GM12878 (cell line): ENCODE data around the gene BEGAIN. TPM values are rescaled to one million over a fixed set of nuclear protein-coding genes. Genes with fewer than 3 reads are reported as not detected.

Experiments used
- ATAC-seq: fragments of 200-7000 bp; cut with Tn5 transposase; 3 replicates; pipeline ENCODE4 v1.9.1; 2020; ENCODE audit warnings: mild to moderate bottlenecking, moderate library complexity
- BruUV-seq: library from RNA; stranded (reverse); fragments of 400-500 nt; replicated peaks from 2 replicates; lab custom pipeline; 2021; lab: Mats Ljungman, UMichigan
- CTCF ChIA-PET: fragments of 300-600 bp; sonication (Branson Sonifier 250); formaldehyde crosslinking; extraction: SDS; loops from one replicate; lab custom pipeline; 2021; ENCODE audit warnings: inconsistent platforms; lab: Yijun Ruan, JAX
- POLR2A ChIA-PET: fragments of 350-600 bp; formaldehyde crosslinking; extraction: SDS; loops from one replicate; lab custom pipeline; 2021; ENCODE audit warnings: inconsistent platforms; lab: Charles Lee
- RAD21 ChIA-PET: fragments of 300-600 bp; sonication (Branson Sonifier 250); formaldehyde crosslinking; loops from one replicate; lab custom pipeline; 2023; ENCODE audit warnings: antibody characterized with exemption; ENCODE audit not compliant: unreplicated experiment; lab: Charles Lee
- SMC1A ChIA-PET: fragments of 300-600 bp; sonication (Branson Sonifier 250); formaldehyde crosslinking; loops from one replicate; lab custom pipeline; 2023; ENCODE audit not compliant: unreplicated experiment, uncharacterized antibody; lab: Charles Lee
- DNase-seq: peaks from one replicate; pipeline ENCODE4 v3.0.0-alpha.2; 2011; ENCODE audit warnings: low read depth, low spot score
- FAIRE-seq: peaks from 3 replicates; lab custom pipeline; 2011; peaks lifted over from hg19 to GRCh38; lab: Jason Lieb, UNC
- H2AFZ ChIP-seq: 2 replicates; pipeline ENCODE4 v1.6.0; 2011; ENCODE audit warnings: low read depth, low read length, control low read depth; ENCODE audit not compliant: control insufficient read depth
- H3K27ac ChIP-seq: 2 replicates; pipeline ENCODE4 v1.5.1; 2011; ENCODE audit warnings: control low read depth; ENCODE audit not compliant: control insufficient read depth, insufficient read depth
- H3K27me3 ChIP-seq, 2 experiments: replicated peaks in 1 of 2; 2 replicates each; pipeline versions ENCODE4 v1.6.0 to v1.6.1; 2011; ENCODE audit warnings: low read length in 1 of 2; ENCODE audit not compliant: control insufficient read depth in 2 of 2, insufficient read depth in 2 of 2
- H3K36me3 ChIP-seq, 2 experiments: 2 replicates each; pipeline ENCODE4 v1.5.1; 2011; ENCODE audit warnings: low read length in 1 of 2; ENCODE audit not compliant: control insufficient read depth in 2 of 2, insufficient read depth in 2 of 2
- H3K4me1 ChIP-seq: 2 replicates; pipeline ENCODE4 v1.6.1; 2011; ENCODE audit warnings: mild to moderate bottlenecking, low read length, moderate library complexity, mixed read lengths; ENCODE audit not compliant: control insufficient read depth, insufficient read depth
- H3K4me2 ChIP-seq: 2 replicates; pipeline ENCODE4 v1.6.0; 2011; ENCODE audit warnings: control low read depth; ENCODE audit not compliant: control insufficient read depth, insufficient read depth
- H3K4me3 ChIP-seq: fragments of 200-600 bp; sonication (generic); 2 replicates; pipeline ENCODE4 v1.5.1; 2016
- H3K79me2 ChIP-seq: 2 replicates; pipeline ENCODE4 v1.6.0; 2011; ENCODE audit warnings: low read length; ENCODE audit not compliant: control insufficient read depth, insufficient read depth
- H3K9ac ChIP-seq: 2 replicates; pipeline ENCODE4 v1.8.0; 2011; ENCODE audit warnings: low read length, control low read depth, mixed read lengths; ENCODE audit not compliant: control insufficient read depth, insufficient read depth
- H3K9me3 ChIP-seq: replicated peaks from 3 replicates; pipeline ENCODE4 v1.5.1; 2011; ENCODE audit warnings: mild to moderate bottlenecking, low read length; ENCODE audit not compliant: control insufficient read depth, insufficient read depth
- H4K20me1 ChIP-seq: 2 replicates; pipeline ENCODE4 v1.6.0; 2011; ENCODE audit not compliant: control insufficient read depth, insufficient read depth
- ASH2L ChIP-seq: fragments of 300-600, 200-600 bp; sonication (generic); IDR thresholded peaks from 2 replicates; pipeline ENCODE4 v1.6.1; 2017; ENCODE audit warnings: low read depth, mild to moderate bottlenecking, borderline replicate concordance
- BCL3 ChIP-seq: IDR thresholded peaks from 2 replicates; pipeline ENCODE4 v1.6.1; 2011; ENCODE audit warnings: borderline replicate concordance, low read depth, mild to moderate bottlenecking, moderate library complexity, low read length; ENCODE audit not compliant: insufficient read depth, poor library complexity, severe bottlenecking
- BHLHE40 ChIP-seq, 2 experiments: fragments of 450-650 bp in 1 of 2; IDR thresholded peaks; 2 replicates each; pipeline ENCODE4 v1.6.1; 2011 to 2017; ENCODE audit warnings: low read depth in 2 of 2, borderline replicate concordance in 1 of 2, improper control_type of control experiment in 1 of 2, low read length in 1 of 2, mild to moderate bottlenecking in 1 of 2
- DPF2 ChIP-seq: fragments of 450-650 bp; IDR thresholded peaks from 2 replicates; pipeline ENCODE4 v1.6.1; 2017; ENCODE audit warnings: mild to moderate bottlenecking
- GATAD2B ChIP-seq: fragments of 450-650 bp; conservative IDR thresholded peaks from 2 replicates; pipeline ENCODE4 v1.6.1; 2017; ENCODE audit warnings: low read depth, mild to moderate bottlenecking, moderate library complexity
- IRF3 ChIP-seq: fragments of 450-650 bp; IDR thresholded peaks from 2 replicates; pipeline ENCODE4 v1.6.1; 2014; ENCODE audit warnings: mild to moderate bottlenecking
- JUNB ChIP-seq: IDR thresholded peaks from 2 replicates; pipeline ENCODE4 v1.6.1; 2016; ENCODE audit warnings: antibody characterized with exemption, mild to moderate bottlenecking
- KAT2A ChIP-seq: conservative IDR thresholded peaks from 2 replicates; pipeline ENCODE4 v1.6.1; 2011; ENCODE audit warnings: low read depth, low read length; ENCODE audit not compliant: control insufficient read depth
- NFYB ChIP-seq: IDR thresholded peaks from 2 replicates; pipeline ENCODE4 v1.6.1; 2011; ENCODE audit warnings: low read depth, mild to moderate bottlenecking, low read length, improper control_type of control experiment, moderate library complexity; ENCODE audit not compliant: insufficient read depth
- SMARCA5 ChIP-seq: fragments of 450-650 bp; IDR thresholded peaks from 2 replicates; pipeline ENCODE4 v1.6.1; 2017; ENCODE audit warnings: mild to moderate bottlenecking
- USF1 ChIP-seq: IDR thresholded peaks from 2 replicates; pipeline ENCODE4 v1.6.1; 2011; ENCODE audit warnings: borderline replicate concordance, low read depth, mild to moderate bottlenecking, moderate library complexity, mixed read lengths, low read length; ENCODE audit not compliant: insufficient read depth; ENCODE audit errors: extremely low read length
- ZSCAN29 ChIP-seq: fragments of 450-650 bp; IDR thresholded peaks from 2 replicates; pipeline ENCODE4 v1.6.1; 2017; ENCODE audit warnings: mild to moderate bottlenecking, moderate library complexity
- WGBS: methylation state at CpG from one replicate; pipeline ENCODE4 v1.1.6; 2016; ENCODE audit warnings: low lambda C conversion rate; ENCODE audit not compliant: insufficient replicate concordance, insufficient coverage; ENCODE audit errors: missing lambda C conversion rate; 5-methylcytosine and 5-hydroxymethylcytosine counted together
- in situ Hi-C: fragments of 300-500 bp; cut with MboI; formaldehyde crosslinking; loops from 9 replicates; pipeline ENCODE4 v1.14.3; 2018; ENCODE audit warnings: mixed read lengths
- intact Hi-C: fragments of 100-400 bp; cut with micrococcal nuclease; formaldehyde crosslinking; loops from one replicate; pipeline ENCODE4 v1.14.2; 2022; ENCODE audit not compliant: unreplicated experiment
- polyA plus RNA-seq, 11 experiments: library from polyadenylated mRNA; depleted of rRNA in 4 of 11; unstranded in 6 of 11; stranded (reverse) in 5 of 11; fragments of >200 nt; fragmentation: Nextera tagmentation in 4 of 11; fragmentation: Illumina TruSeq in 1 of 11; extraction: Ambion mirVana in 4 of 11; extraction: Trizol in 1 of 11; gene quantifications; 1 replicate in 1 of 11; 2 replicates in 10 of 11; pipeline versions ENCODE4 v1.2.1 to v1.2.3, GENCODE V29; 2011 to 2016; ENCODE audit warnings: inconsistent platforms in 2 of 11, missing spikeins in 2 of 11, low read depth in 1 of 11
- total RNA-seq, 4 experiments: library from RNA; depleted of rRNA in 3 of 4; stranded (reverse); fragments of >200 nt in 3 of 4; fragmentation: Illumina TruSeq in 1 of 4; extraction: Trizol in 1 of 4; gene quantifications; 2 replicates each; pipeline versions ENCODE4 v1.2.1 to v1.2.3, GENCODE V29; 2013 to 2021
- TF ChIP-seq, protein P1 (sequence below), 3 experiments: IDR thresholded peaks in 2 of 3; conservative IDR thresholded peaks in 1 of 3; 2 replicates each; pipeline ENCODE4 v1.5.1; 2011; ENCODE audit warnings: low read depth in 3 of 3, low read length in 3 of 3, mild to moderate bottlenecking in 3 of 3, control low read depth in 2 of 3, moderate library complexity in 2 of 3, inconsistent platforms in 1 of 3, mixed read lengths in 1 of 3; ENCODE audit not compliant: control insufficient read depth in 2 of 3, insufficient read depth in 1 of 3; ENCODE audit errors: extremely low read depth in 1 of 3
- TF ChIP-seq, protein P2 (sequence below): fragments of 450-650 bp; IDR thresholded peaks from 2 replicates; pipeline ENCODE4 v1.6.1; 2018; ENCODE audit warnings: borderline replicate concordance, mild to moderate bottlenecking; ENCODE audit not compliant: partially characterized antibody

The BEGAIN gene
- total and polyA plus RNA-seq, 10 of the 15 experiments (the other 5 are each of a cell fraction or from before 2014, with no cell fraction given), result 0.01 to 0.31 (median 0.06) TPM; not detected in 5

- no peaks in the 10 kb centered on the region for H3K79me2 ChIP-seq
- ChIA-PET POLR2A (no interaction called here), RAD21 (no interaction called here), CTCF (no interaction called here), SMC1A (no interaction called here)
- ATAC-seq (no peak), DNase-seq (no peak), FAIRE-seq (no peak)
- no peaks in the 10 kb centered on the region for H3K9me3 ChIP-seq
- BruUV-seq, result no TSS peak
- no peak overlapping the region for H3K4me3 ChIP-seq
- H3K27me3 ChIP-seq, result no peaks in the 10 kb centered on the region; a peak in 1 of 4 replicates
- TF ChIP-seq ASH2L (no peak), NFYB (no peak), IRF3 (no peak), SMARCA5 (no peak), DPF2 (no peak), ZSCAN29 (no peak), BHLHE40 (IDR thresholded peaks at IDR 0.05; ENCODE audit: borderline replicate concordance in 1 of 2, low read depth in 2 of 2, low read length in 1 of 2) (no peak), BCL3 (no peak), KAT2A (no peak), USF1 (no peak), JUNB (no peak), GATAD2B (no peak)
- TF ChIP-seq, protein P1, sequence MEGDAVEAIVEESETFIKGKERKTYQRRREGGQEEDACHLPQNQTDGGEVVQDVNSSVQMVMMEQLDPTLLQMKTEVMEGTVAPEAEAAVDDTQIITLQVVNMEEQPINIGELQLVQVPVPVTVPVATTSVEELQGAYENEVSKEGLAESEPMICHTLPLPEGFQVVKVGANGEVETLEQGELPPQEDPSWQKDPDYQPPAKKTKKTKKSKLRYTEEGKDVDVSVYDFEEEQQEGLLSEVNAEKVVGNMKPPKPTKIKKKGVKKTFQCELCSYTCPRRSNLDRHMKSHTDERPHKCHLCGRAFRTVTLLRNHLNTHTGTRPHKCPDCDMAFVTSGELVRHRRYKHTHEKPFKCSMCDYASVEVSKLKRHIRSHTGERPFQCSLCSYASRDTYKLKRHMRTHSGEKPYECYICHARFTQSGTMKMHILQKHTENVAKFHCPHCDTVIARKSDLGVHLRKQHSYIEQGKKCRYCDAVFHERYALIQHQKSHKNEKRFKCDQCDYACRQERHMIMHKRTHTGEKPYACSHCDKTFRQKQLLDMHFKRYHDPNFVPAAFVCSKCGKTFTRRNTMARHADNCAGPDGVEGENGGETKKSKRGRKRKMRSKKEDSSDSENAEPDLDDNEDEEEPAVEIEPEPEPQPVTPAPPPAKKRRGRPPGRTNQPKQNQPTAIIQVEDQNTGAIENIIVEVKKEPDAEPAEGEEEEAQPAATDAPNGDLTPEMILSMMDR (IDR thresholded peaks at IDR 0.05 in 2 of 3, conservative IDR thresholded peaks at IDR 0.05 in 1 of 3; ENCODE audit: control insufficient read depth in 2 of 3, extremely low read depth in 1 of 3, insufficient read depth in 1 of 3, low read depth in 3 of 3, low read length in 3 of 3), result no peak
- TF ChIP-seq, protein P2, sequence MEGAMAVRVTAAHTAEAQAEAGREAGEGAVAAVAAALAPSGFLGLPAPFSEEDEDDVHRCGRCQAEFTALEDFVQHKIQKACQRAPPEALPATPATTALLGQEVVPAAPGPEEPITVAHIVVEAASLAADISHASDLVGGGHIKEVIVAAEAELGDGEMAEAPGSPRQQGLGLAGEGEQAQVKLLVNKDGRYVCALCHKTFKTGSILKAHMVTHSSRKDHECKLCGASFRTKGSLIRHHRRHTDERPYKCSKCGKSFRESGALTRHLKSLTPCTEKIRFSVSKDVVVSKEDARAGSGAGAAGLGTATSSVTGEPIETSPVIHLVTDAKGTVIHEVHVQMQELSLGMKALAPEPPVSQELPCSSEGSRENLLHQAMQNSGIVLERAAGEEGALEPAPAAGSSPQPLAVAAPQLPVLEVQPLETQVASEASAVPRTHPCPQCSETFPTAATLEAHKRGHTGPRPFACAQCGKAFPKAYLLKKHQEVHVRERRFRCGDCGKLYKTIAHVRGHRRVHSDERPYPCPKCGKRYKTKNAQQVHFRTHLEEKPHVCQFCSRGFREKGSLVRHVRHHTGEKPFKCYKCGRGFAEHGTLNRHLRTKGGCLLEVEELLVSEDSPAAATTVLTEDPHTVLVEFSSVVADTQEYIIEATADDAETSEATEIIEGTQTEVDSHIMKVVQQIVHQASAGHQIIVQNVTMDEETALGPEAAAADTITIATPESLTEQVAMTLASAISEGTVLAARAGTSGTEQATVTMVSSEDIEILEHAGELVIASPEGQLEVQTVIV, result no peak
- H2AFZ ChIP-seq, result no peak overlapping the region
- intact Hi-C loops (no loop called here), in situ Hi-C loops (no loop called here)
- no peak overlapping the region for H3K27ac ChIP-seq
- no peaks in the 10 kb centered on the region for H3K36me3 ChIP-seq
- no peaks in the 10 kb centered on the region for H4K20me1 ChIP-seq
- no peak overlapping the region for H3K9ac ChIP-seq
- no peaks in the 10 kb centered on the region for H3K4me1 ChIP-seq
- WGBS, result 17% methylated on average over 15 of the region's 15 CpGs
- no peak overlapping the region for H3K4me2 ChIP-seq
Observed at GRCh38 chr14:100548939-100549338, 38.3 kb downstream of the BEGAIN start.
